GM12891 (cell line): Measurements from ENCODE around the gene WDR55. TPM values are rescaled to one million over a fixed set of nuclear protein-coding genes. Genes with fewer than 3 reads are reported as not detected.
"Not testable (repeated sequence)": the region's sequence is repeated elsewhere in the genome, so short reads cannot be mapped to it uniquely, and the experiment has no call there.

Experiments used
- DNase-seq: peaks from one replicate; pipeline ENCODE4 v3.0.0; 2011; ENCODE audit warnings: low spot score; ENCODE audit not compliant: insufficient read length
- FAIRE-seq: peaks from 2 replicates; lab custom pipeline; 2011; peaks lifted over from hg19 to GRCh38; lab: Jason Lieb, UNC
- PAX5 ChIP-seq: IDR thresholded peaks from 2 replicates; pipeline ENCODE4 v1.6.1; 2011; ENCODE audit warnings: low read length, moderate library complexity, mild to moderate bottlenecking; ENCODE audit not compliant: insufficient read depth, severe bottlenecking
- POLR2A ChIP-seq: IDR thresholded peaks from 2 replicates; pipeline ENCODE4 v1.6.1; 2011; ENCODE audit warnings: low read depth, low read length, control low read depth
- POLR2AphosphoS5 ChIP-seq: IDR thresholded peaks from 2 replicates; pipeline ENCODE4 v1.6.1; 2011; ENCODE audit warnings: low read depth, low read length, control low read depth
- POU2F2 ChIP-seq: IDR thresholded peaks from 2 replicates; pipeline ENCODE4 v1.6.1; 2011; ENCODE audit warnings: low read depth, mild to moderate bottlenecking, control low read depth, low read length, moderate library complexity
- SPI1 ChIP-seq: IDR thresholded peaks from 2 replicates; pipeline ENCODE4 v1.6.1; 2011; ENCODE audit warnings: low read depth, low read length, control low read depth
- TAF1 ChIP-seq: IDR thresholded peaks from 2 replicates; pipeline ENCODE4 v1.6.1; 2011; ENCODE audit warnings: low read depth, low read length, control low read depth
- polyA plus RNA-seq: library from polyadenylated mRNA; unstranded; fragments of >200 nt; gene quantifications from one replicate; pipeline ENCODE4 v1.2.1, GENCODE V29; 2012; ENCODE audit warnings: low read depth, missing spikeins, inconsistent platforms; ENCODE audit not compliant: missing spikeins

WDR55 gene, protein sequence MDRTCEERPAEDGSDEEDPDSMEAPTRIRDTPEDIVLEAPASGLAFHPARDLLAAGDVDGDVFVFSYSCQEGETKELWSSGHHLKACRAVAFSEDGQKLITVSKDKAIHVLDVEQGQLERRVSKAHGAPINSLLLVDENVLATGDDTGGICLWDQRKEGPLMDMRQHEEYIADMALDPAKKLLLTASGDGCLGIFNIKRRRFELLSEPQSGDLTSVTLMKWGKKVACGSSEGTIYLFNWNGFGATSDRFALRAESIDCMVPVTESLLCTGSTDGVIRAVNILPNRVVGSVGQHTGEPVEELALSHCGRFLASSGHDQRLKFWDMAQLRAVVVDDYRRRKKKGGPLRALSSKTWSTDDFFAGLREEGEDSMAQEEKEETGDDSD
- 14.2 TPM for polyA plus RNA-seq

DNA sequence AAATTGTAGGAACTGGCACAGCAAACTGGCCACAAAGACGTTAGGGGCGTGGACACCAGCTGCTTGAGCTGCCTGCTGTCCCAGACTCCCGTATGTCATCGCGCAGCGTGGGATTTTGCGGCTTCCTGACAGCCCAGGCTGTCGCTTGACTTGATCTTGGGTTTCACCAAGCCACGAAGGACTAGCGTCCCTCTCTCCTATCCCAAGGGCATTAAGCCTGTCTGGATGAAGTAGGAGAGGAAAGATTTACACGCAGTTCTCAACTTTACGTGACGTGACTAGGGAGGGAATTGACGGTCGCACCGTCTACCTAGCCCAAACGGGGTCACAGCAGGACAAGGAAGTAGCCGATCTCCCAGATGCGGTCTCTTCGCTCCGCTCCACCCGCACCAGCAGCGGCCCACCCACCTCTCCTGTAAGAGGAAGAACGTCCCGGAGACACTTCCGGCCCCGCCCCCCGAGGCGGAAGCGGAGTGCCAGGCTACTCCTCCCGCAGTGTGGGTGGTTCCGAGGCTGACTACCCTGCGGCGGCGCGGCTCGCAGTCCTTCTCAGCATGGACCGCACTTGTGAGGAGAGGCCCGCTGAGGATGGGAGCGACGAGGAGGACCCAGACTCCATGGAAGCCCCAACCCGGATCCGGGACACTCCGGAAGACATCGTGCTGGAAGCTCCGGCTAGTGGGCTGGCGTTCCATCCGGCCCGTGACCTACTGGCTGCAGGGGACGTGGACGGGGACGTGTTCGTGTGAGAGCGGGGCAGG lies at the start of gene WDR55:
WDR55 (plus strand) TSS at position 546 of the 761 bp plus-strand sequence; CDS start at position 555, 9 bp downstream.
- DNase-seq, result peak; percentile 88
- peak; percentile 94 for FAIRE-seq
- TF ChIP-seq SPI1, result peak; percentile 39; the same call in 1 of the 2 replicates
- TF ChIP-seq POLR2A, result peak; percentile 94
- peak; percentile 67 for TF ChIP-seq TAF1
- peak; percentile 81 for TF ChIP-seq POLR2AphosphoS5
- peak; percentile 49; the same call in 1 of the 2 replicates for TF ChIP-seq POU2F2
- TF ChIP-seq PAX5, result peak; percentile 23

DNA sequence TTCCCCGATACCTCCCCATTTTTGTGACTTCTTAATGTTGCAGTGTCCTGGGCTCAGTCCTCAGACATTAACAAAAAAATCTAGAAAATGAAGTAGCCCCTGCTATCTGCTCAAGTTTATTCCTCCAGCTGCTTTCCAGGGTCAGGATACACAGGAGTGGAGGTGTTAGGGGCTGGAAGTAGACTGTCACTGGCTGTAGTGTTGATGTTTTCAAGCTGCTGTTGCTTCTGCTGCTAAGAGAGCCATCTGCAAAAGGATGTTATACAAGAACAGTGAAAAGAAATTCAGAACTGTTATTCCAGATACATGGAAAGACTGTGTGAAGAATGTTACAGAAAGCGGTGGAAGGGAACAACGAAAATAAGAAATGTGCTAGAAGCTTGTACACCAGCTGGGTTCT lies 42.4 kb upstream of the WDR55 start:
- TF ChIP-seq POU2F2 (no peak), TAF1 (no peak), POLR2AphosphoS5 (no peak), POLR2A (no peak), PAX5 (no peak), SPI1 (no peak)
- DNase-seq (no peak), FAIRE-seq (no peak)

DNA sequence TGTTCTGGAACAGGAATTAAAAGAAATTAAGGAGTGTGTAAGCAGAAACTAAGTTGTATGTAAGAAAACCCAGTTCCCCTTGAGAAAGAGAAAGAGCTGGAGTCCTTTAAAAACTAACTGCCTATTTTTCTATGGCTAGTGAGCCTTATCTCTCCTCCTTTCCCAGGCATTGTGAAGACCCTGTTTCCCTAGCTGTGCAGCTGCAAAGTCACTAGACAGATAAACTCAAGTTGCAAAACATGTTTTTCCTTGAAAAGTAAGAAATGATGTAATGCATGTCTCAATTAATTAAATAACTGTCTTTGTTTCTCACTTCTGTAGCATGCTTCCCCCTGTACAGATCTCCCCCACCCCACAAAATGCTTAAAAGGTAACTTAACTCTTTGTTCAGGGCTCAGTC lies 41.6 kb upstream of the WDR55 start:
- not testable (repeated sequence) for FAIRE-seq

DNA sequence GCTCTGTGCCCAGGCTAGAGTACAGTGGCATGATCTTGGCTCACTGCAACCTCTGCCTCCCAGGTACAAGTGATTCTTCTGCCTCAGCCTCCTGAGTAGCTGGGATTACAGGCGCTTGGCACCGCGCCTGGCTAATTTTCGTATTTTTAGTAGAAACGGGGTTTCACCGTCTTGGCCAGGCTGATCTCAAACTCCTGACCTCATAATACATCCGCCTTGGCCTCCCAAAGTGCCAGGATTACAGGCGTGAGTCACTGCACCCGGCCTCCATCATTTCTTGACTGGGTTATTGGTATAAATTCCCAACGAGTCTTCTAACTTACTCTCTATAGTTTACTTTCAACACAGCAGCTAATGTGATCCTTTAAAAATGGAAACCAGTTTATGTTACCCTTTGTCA lies 39.8 kb upstream of the WDR55 start:
- FAIRE-seq, DNase-seq: not testable (repeated sequence)

More for the DNA sequence above, 41.6 kb upstream of the WDR55 start:
- not testable (repeated sequence) for DNase-seq

- TF ChIP-seq SPI1 (no peak), TAF1 (no peak), PAX5 (no peak), POLR2AphosphoS5 (no peak)
- FAIRE-seq (no peak), DNase-seq (no peak)
Observed at GRCh38 chr5:140627972-140628371, 36.7 kb upstream of the WDR55 start.

- DNase-seq (no peak), FAIRE-seq (no peak)
- TF ChIP-seq POU2F2 (no peak), PAX5 (no peak), POLR2AphosphoS5 (no peak), POLR2A (no peak), TAF1 (no peak), SPI1 (no peak)
Observed at GRCh38 chr5:140628711-140629110, 36.0 kb upstream of the WDR55 start.

DNA sequence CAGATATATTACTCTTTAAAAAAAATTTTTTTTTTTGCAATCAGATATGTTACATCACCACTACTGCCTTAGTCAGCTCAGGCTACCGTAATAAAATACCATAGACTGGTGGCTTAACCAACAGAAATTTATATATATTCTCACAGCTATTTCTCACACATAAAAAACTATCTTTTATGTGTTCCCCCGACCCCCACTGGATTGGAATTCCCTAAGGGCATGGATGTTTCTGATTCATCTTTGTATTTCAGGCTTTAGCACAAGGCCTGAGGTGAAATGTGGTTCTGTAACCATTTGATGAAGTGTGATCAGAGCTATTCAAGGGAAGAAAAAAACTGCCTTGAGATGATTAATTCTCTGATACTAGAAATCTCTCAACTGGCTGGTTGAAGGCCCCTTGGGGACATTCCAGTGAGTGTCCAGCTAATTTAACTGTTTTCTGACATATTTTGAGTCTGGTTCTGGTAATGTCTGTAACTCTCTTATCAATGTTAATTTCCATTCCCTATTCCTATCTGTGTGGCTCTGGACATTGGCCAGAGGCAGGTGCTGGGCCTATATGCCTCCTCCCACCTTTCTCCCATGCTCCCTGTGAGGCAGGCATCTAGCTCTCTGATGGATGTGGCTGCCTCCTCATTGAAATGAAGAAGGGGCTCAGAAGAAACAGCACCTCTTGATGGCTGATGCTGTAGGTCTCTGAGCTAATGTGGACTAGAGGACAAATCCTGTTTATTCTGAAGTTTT lies 34.2 kb upstream of the WDR55 start:
- FAIRE-seq (no peak), DNase-seq (no peak)
- TF ChIP-seq POLR2A (no peak), POLR2AphosphoS5 (no peak), TAF1 (no peak), POU2F2 (no peak), SPI1 (no peak), PAX5 (no peak)

DNA sequence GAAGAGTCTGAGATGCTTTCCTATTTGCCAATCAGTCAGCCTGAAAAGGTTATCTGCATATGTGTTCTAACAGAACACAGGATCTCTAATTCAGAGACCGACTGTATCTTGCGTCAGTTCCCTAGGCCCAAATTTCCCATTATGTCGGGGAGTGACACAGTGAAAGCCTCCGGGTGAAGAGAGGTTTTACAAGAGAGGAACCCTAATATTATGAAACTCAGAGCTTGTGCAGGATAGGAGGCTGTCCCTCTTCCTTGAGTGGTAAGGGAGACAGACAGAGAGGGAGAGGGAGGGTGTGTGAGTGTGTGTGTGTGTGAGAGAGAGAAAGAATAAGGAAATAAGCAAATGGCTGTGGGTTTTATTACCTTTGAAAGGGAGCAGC lies 33.7 kb upstream of the WDR55 start:
- no peak for TF ChIP-seq POLR2A
- DNase-seq, result no peak
- no peak for FAIRE-seq

DNA sequence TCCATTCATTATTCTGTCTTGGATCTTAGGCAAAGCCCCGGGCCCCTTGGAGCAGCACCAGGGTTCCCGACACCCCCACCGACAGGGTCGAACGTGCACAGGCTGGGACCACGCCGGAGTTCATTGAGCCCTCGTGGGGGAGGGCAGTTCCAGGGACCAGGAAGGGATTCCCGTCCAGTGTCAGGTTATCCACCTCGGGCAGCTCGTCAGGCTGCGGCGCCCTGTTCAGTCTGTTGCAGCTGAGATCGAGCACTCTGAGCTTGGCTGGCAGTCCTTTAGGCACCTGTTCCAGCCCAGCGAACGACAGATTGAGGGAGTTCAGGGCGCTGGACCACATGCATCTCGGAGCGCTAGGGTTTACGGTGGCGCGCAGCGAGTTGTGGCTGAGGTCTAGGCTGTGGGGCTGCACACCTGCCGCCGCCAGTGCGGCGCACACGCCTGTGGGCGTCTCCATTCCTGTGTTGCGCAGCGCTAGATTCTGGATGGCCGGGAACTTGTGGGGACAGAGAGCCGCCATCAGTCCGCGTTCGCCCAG lies 32.8 kb upstream of the WDR55 start:
- FAIRE-seq, result no peak
- DNase-seq, result peak; percentile 23
- TF ChIP-seq TAF1, result no peak
- no peak for TF ChIP-seq POU2F2
- TF ChIP-seq PAX5, result no peak
- TF ChIP-seq POLR2AphosphoS5, result no peak
- TF ChIP-seq POLR2A, result no peak
- TF ChIP-seq SPI1, result no peak

GRCh38 chr5:140632366-140633020 lies 32.2 kb upstream of the WDR55 start:
- peak; percentile 39 for DNase-seq
- TF ChIP-seq TAF1 (no peak), PAX5 (no peak), POLR2AphosphoS5 (no peak), POLR2A (no peak), SPI1 (no peak), POU2F2 (no peak)
- FAIRE-seq, result peak; percentile 90
